HG02981 (cell line): ENCODE results near the gene DAO.

ENCODE experiments used
- ATAC-seq: cut with Tn5 transposase; IDR thresholded peaks from one replicate; pipeline ENCODE4 v1.9.1; 2021; ENCODE audit warnings: mild to moderate bottlenecking, moderate library complexity; ENCODE audit not compliant: unreplicated experiment

Gene DAO

GRCh38 chr12:108918206-108918605 is 38.3 kb downstream of the DAO start:
- no peak for ATAC-seq

GRCh38 chr12:108918960-108919642 is 39.2 kb downstream of the DAO start:
- ATAC-seq = no peak

- no peak for ATAC-seq
These were observed 42.1 kb downstream of the DAO start for GRCh38 chr12:108921946-108922345.

- no peak for ATAC-seq
These were observed 43.0 kb downstream of the DAO start for GRCh38 chr12:108922918-108923317.

GRCh38 chr12:108928695-108929094 is 48.8 kb downstream of the DAO start:
- no peak for ATAC-seq

- ATAC-seq = no peak
These were observed 50.3 kb downstream of the DAO start for GRCh38 chr12:108930155-108930554.

- no peak for ATAC-seq
These were observed 50.9 kb downstream of the DAO start for GRCh38 chr12:108930756-108931155.

GRCh38 chr12:108933949-108934348 is 54.1 kb downstream of the DAO start:
- ATAC-seq = no peak

GRCh38 chr12:108935159-108935763 is 55.4 kb downstream of the DAO start:
- ATAC-seq = no peak

- no peak for ATAC-seq
These were observed 58.5 kb downstream of the DAO start for GRCh38 chr12:108938247-108938924.

- no peak for ATAC-seq
These were observed 59.7 kb downstream of the DAO start for GRCh38 chr12:108939594-108939993.

GRCh38 chr12:108940138-108940537 is 60.2 kb downstream of the DAO start:
- ATAC-seq = no peak

- no peak for ATAC-seq
These were observed 67.2 kb downstream of the DAO start for GRCh38 chr12:108947097-108947496.

- ATAC-seq = no peak
These were observed 68.5 kb downstream of the DAO start for GRCh38 chr12:108948367-108948766.

- ATAC-seq = no peak
These were observed 70.1 kb downstream of the DAO start for GRCh38 chr12:108949976-108950375.
